Globus pallidus (tissue), 1 donor: ENCODE results near the gene OLFM3.

ENCODE experiments used
- DNase-seq: peaks from one replicate; pipeline ENCODE4 v3.0.0-alpha.2; 2015; ENCODE audit warnings: low spot score

The OLFM3 gene

DNA sequence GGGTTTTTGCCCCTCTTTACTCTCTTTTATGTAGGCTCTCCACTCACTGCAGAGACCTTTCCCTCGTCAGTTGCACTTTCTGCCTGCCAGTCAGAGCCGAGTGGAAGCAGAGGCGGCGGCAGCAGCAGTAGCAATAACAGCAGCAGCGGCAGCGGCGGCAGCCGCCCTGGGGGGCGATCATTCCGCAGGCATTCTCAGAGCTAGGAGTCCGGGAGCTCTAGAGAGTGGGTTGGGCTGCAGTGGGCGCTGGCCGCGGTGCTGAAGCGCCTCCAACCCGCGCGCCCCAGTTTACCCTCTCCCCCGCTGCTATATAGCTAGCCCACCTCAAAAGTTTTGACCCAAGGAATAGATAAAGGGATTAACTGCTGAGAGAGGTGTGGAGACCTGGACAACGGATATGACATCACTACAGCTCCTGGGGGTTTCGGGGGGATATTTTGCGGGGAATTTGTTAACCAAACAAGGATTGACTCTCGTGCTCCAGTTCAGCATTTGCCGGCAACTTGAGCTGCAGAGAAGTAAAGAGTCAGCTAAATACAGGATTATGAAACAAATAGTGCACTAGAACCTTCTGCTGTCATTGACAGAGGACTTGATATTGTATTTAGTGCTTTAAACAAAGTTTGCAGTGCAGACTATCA, at the start of gene OLFM3:
Gene OLFM3, minus strand, starts transcription at position 102 of the 641 bp plus-strand sequence.
- no peak for DNase-seq

DNA sequence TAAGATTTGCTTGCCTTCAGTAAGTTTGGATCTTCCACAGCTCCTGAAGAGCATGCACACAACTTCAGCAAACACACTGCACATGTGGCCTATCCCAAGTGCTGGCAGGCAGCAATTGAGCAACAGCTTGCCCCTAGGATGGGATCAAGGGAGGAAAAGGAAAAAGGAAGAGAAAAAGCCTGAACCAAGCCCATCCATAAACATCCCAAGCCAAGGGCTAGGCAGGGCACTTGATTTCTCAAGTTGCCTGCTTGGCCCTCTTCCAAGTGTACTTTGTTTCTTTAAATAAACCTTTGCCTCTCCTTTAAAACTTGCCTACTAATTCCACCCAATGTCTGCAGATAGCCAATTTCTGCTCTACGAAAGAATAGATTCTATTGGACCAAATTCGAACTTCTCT, 49.0 kb upstream of the OLFM3 start:
- DNase-seq: no peak

DNA sequence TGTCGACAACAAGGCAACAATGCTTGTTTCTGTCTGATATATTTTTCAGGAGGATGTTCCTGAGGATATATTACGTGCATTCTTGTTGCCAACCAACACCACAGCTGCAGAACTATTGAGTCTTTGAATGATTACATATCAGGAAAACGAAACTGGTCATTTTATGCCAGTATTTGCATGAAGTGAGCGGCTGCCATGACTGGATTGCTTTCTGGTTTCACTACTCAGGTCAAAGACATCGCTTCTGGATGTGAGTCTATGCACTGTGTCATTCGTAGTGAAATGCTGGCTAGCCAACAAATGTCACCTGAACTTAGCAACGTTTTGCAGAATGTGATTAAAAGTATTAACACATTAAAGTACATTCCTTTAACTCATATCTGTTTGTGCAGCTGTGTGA, 35.8 kb upstream of the OLFM3 start:
- DNase-seq: no peak

DNA sequence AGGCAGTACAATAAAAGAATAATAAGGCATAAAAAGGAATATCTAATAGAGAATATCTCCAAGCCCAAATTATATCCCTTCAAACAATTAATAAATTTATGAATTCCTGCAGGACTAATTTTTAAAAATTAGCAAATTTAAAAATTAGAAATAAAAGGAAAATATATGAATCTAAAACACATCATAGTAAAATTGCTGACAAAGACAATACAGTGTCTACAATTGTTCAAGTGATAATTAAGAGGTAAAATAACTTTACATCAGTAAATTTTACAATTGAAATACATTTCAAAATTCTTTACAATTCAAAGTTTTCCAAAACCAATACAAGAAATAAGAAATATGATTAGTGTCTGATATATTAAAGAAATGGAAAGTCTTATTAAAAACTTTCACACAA, 22.8 kb upstream of the OLFM3 start:
- DNase-seq: no peak

DNA sequence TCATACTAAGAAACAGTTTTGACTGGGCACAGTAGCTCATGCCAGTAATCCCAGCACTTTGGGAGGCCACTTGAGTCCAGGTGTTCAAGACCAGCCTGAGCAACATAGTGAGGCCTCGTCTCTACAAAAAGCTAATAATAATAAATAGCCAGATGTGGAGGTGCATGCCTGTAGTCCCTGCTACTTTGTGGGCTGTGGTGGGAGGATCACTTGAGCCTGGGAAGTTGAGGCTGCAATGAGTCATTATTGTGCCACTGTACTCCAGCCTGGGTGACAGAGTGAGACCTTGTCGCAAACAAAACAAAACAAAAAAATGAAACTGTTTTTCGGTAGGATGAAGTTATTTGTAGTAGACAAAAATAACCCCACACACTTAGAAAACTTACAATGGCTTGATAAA, 19.0 kb upstream of the OLFM3 start:
- DNase-seq: no peak

DNA sequence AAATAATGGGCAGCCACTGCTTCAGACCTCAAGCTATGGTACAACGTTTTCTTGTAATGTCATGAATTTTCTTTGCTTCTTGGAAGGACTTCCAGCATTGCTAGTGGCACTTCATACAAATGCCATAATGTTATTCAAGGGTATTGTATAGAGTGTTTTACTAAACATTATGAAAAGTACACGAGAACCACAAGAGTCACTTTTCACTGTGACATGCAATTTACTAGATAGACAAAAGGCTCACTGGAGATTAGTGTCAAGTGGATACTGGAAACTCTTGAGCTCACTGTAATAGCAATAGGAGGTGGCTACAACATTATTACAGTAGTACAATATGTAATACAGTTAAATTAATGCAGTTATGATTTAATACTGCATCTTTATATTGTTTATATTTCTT, 5.3 kb upstream of the OLFM3 start:
- no peak for DNase-seq

DNA sequence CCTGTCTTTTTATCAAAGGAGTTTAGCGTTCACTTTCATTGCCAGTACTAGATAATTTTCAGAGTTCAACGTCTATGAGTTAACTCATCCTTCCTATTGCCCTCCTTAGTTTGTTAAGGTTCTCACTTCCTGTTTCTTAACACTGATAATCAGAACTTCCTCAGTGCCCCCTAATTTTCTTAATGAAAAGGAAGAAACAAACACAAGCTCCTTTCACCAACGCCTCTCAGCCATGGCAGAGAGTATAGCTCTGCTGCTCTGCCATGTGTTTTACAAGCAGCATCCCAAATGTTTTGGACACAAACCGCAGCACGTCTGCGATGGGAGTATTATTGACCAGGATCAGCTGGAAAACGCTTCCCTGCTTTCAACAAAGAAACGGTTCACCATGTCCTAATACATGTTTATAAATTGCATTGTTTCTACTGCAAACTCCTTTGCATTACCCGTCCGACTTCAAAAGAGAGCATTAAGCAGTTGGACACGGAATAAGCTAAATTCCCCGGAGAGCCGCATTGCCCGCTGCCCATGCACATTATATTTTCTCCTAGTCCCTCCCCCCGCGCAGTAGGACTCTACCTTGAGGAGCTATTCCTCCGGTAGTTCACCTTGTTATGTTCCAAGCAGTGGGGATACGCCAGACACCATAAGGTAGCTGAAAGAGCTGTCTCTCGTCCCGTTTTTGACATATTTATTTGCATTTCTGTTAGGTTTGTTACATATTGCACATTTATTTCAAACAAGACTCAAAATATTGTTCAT, 561 bp downstream of the OLFM3 start:
- DNase-seq: no peak

DNA sequence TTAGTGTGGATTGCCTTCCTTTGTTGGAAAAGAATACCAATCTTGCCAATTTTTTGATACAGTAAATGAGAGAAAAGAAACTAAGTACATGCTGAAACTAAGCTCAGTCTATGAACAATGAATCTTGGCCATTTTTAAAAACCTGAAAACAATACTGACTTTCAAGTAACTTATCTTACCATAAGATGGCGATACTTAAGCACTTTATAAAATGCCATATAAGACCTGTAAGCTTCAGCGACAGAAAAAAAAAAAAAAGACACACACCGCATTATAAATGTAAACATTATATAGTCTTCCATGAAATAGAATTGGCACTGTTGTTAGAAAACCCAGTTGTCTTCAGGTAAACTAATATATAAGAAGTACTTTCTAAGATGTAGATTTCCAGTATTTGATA, 3.0 kb downstream of the OLFM3 start:
- DNase-seq: no peak

DNA sequence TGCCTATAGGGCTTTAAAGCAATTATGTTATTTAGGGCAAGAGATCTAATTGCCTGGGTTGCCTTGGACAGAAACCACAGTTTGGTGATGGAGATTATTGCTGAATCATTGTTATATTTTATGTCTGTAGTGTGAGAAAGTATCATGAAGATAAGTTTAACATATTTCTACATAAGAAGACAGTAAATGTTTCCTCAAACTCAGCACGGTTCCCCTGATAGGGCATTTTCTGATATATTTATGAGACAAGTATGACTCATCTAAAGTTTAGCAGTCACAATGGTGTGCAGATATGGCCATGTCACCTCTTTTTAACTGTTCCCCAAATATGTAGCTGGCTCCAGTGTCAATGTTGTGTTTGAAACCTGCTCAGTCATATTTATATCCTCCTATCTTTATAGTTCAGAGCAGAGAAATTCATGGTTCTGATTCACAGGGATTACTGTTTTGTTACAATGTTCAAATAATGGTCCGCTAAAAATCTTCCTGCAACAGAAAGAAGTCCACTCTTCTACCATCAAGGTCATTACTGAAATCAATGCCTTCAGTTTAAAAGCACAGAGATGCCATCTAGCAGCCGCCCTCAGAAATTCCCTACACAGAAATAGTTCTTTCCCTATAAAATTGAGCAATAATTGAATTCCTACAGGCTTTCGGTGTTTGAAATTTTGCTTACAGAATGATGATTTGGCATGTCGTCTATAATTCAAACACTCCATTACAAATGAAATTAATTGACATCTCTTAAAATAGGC, 3.7 kb downstream of the OLFM3 start:
- DNase-seq: no peak

DNA sequence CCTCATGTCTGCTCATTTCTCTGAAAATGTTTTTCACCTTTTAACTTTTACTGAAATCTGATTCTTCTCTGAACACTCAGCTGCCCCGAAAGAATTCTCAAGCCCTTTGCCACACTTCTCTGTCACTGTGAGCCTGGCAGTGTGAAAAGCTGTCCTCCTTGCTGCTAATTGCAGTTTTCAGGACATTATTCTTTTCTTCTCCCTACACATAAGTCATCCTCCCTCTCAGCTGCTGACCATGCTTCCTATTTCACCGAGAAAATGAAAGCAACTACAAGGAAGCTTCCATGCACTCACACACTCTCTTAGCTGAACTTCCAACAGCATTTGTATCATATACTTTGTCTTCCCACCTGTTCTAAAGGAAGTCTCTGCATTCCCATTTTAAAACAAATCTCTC, 15.8 kb downstream of the OLFM3 start:
- DNase-seq: no peak

DNA sequence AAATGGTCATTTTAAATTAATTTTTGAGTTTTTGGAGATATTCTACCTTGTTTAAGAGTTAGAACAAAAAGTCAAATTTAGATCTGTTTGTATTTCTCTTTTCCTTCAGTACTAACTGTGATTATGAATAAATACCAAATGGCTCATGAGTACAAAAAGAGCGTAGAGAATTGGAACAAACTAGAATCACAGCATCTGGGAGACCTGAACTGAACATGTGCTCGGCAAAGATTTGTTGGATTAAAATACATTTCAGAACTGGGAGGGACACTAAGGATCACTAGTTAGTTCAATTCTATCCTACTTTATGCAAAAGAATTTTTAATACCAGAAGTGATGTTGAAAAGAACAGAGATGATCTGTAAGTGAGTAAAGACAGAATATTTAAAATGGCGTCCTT, 19.5 kb downstream of the OLFM3 start:
- DNase-seq: no peak

DNA sequence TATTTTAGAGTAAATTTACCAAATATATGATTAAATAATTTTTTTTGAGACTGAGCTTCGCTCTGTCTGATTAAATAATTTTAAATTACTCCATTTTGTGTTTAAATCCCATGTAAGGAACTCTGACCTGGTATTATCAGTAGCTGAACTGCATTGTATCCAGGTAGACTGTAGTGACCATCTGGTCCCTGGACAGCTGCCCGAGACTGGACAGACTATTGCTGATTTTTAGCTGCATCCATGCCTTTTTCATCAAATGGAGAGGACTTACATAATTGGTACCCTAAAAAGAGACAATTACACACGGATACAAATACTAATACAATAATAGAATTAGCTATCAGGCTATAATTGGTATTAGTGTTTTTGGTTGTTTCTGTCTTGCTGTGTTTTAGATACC, 20.6 kb downstream of the OLFM3 start:
- no peak for DNase-seq

DNA sequence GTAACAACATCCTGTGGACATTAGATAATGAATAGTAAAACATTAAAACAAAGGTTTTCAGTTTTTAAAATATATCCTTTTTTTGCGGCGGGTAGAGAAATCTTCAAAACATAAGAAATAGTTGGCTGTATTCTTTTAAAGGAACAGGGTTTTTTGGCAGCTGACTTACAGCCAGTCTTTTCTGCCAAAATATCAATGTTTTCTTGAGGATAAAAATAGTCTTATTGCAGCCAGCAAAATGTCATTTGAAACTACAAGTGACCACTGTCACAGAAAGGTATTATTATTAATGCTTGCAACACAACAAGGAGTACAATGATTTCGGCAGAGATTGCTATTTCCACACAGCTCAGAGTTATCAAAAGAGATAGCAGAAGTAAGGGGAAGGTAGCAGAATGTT, 21.4 kb downstream of the OLFM3 start:
- no peak for DNase-seq

DNA sequence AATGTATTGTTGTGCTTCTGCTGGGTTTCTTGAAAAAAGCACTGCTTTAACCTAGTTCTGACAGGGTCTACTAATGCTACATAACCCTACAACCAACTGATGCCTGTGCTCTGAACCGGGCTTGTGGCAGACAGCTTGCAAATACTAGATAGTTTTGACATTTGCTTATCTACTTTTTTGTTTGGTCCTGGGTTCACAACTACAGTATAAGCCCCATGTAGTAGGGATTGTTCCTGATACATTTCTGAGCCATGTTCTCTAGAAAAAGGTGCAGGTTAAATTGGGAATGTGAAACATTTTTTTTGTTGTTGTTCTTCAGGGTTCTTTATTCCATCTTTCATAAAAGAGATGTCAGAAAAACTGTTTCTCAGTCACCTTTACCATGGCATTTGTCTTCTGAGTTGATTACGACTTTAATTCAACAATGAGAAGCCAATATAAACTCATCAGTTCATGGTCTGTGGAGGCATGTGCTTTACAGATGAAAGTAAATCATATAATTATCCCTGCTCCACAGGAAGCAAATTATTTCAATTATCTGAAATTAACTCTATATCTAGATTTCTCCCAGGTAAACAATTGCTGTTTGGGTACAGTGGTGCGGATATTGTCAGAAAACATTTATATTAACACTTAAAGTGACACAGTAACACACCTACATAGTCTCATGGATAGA, 22.0 kb downstream of the OLFM3 start:
- DNase-seq: no peak

DNA sequence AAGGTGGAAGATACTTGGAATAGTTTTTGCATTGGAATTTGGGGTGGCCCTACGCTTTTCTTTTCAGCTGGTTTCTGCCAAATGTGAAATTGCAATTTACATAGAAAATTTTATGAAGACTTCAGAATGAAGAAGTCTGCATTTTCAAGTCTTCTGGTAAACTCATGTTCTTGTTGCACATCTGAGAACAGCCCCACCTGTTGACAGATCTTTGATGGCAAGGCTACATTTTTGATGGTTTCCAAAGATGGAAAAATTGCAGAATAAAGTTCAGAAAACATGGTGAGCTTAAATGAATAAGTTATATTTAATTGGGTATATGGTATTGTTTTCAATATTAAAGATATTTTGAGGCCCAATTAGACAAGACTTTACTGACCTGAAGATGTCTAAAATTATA, 25.4 kb downstream of the OLFM3 start:
- no peak for DNase-seq

DNA sequence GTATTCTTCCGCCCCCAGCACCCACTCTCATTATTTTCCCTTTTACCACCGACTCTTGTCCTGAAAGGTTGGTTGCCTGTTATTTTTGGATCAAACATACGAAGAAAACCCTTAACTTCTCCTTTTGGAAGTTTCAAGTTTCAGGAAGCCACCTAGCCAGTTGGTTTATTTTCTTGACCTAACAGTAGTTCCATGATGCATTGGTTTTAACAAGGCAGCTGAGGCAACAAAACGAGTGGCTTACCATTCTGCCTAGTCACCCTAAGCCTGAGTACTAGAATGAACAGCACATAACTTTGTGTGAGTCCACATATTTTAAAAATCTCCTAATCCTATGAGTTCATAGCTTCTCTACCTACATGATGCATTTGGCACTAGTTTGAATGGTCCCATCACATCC, 28.9 kb downstream of the OLFM3 start:
- DNase-seq: no peak

DNA sequence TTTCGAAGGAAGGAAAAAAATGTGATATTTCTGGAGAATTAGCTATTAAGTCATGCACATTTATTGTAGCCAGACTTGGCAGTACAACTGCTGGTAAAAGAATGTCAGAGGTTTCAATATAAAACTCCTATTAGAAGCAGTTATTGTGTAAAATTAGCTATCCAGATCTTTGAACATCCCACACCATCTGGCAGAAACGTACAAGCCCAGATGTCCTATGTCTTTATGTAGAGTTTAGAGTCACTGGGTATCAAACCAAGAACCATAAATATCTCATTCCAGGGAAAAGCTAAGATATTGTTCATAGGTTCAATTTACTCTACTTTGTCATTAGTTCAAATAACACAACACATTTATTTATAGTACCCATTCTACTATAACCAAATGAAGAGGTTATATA, 31.4 kb downstream of the OLFM3 start:
- DNase-seq: no peak

DNA sequence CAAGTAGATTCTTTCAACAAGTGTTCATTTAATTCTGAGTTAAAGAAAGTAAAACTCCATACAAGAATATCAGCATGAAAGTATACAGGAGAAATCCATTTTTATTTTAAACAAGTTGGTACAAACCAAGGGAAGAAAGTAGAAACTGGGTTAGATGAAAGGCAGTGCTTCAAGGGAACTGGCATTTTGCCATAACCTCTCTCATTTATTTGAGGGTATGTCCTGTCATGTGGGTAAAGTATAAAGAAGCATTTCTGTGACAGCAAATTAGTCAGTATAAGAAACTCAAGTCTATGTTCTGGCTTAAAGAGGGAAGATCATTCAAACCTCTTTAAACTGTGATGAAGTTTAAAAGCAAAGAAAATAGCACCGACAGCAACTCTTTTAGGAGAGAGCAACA, 32.0 kb downstream of the OLFM3 start:
- DNase-seq: no peak

DNA sequence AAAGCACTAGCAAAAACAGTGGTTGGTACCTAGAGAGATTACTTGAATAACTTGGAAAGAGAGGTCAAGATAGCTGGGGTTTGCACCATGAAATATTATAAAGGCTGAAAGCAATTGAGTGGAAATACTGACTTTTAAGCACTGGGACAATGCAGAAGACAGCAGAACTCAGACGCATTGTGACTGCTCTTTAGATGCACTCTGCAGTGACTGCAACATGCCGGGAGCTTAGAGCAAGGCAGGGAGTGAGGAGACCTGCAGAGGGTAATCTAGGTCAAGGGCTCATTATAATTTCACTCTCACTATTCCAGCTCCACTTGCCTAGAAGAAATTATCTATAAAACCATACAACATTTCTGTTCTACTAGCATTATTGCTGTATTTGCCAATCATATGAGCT, 36.6 kb downstream of the OLFM3 start:
- no peak for DNase-seq

DNA sequence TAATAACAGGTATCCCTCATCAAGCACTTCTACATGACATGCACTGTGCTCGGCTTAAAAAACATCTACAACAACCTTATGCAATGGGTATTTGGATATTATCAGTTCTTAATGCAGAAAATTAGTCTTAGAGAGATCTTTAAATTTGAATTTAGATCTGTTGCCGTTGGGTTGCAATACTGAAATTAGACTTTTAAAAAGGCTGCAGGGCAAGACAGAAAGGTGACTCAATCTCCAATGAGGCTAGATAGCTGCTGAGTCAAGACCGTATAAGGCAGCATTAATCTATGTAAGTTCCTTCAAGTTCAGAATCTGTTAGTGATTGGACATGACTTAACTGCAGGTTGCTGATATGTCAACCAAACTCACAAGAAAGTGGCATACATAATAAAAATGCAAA, 37.3 kb downstream of the OLFM3 start:
- DNase-seq: no peak

DNA sequence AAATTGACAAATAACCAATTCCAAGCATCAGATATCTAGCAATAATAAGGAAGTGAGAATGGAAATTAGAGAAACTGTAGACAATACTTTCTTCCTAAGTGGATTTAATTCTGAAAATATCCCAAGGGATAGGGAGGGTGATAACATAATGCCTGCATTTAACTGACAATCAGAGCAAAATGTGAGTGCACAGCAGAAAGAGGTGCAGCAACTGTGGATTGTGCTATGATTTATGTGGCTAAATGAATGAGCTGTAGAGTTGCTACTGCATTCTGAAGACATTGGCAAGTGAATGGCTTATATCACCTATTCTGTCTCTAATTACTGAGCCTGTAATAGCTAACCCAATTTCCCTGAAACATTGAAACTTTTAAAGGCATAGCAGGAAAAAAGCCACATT, 39.0 kb downstream of the OLFM3 start:
- no peak for DNase-seq

DNA sequence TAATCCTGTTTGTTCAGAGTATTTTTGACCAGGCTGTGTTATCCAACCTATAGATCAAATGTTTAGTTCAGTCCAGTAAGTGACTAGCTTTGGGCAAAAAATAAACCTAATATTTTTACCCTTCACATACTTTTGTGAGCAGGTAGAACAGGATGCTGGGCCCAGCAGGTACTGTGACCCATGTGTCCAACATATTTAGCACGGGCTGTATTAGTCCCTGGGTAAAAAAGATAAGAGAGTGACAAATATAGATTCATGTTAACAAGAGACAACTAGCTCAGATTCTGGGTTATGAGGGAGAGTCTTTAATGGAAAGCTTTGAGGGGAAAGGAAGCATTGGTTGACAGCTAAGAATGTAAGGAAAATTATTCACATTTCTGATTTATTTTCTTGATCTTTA, 43.1 kb downstream of the OLFM3 start:
- no peak for DNase-seq

DNA sequence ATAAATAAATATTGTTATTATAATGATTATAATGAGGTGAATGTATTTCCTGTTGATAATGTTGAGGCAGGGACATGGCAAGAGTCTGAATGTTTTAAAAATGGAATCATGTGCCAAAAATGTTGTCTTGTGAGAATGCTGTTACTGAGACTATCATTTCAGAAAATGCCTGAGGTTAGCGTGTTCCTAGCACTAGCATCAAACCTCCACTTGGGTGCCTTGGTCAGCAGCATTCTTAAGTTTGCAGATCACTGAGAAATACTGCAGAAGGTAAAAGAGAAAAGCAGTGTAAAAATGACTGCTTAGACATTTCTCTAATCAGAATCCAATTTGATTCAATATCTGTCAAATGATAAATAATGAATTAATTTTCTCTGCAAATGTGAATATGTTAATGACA, 50.8 kb downstream of the OLFM3 start:
- no peak for DNase-seq
